Measurements from ENCODE around the gene ERVK3-1.

DNA sequence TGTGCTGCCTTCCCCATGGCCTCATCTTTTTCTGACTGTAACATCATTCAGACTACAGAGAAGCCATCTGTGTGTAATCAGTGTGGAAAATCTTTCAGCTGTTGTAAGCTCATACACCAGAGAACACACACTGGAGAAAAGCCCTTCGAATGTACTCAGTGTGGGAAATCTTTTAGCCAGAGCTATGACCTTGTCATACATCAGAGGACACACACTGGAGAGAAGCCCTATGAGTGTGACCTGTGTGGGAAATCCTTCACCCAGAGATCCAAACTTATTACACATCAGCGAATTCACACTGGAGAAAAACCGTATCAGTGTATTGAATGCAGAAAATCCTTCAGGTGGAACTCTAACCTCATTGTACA lies 43.6 kb upstream of the ERVK3-1 start:
- TF ChIP-seq YY1 (IDR thresholded peaks at IDR 0.05; ENCODE audit: insufficient read depth, insufficient read length), result no peak
- no peak for TF ChIP-seq ZNF274 (IDR thresholded peaks at IDR 0.05; ENCODE audit: low read depth, low read length)

Data from NT2/D1 (cell line).